ENCODE measurements around the gene DMRTA1.
"Not testable (repeated sequence)": the region's sequence is repeated elsewhere in the genome, so short reads cannot be mapped to it uniquely, and the experiment has no call there.

The DMRTA1 gene

GRCh38 chr9:22446589-22446949 lies at the start of gene DMRTA1:
TSS of gene DMRTA1 (plus strand) at chr9:22446824. CDS start at chr9:22447066, 242 bp downstream.
- in situ Hi-C loops (cut with HindIII; ENCODE audit: low sequenced_read_pairs): no loop called here

GRCh38 chr9:22401671-22402070 lies 45.0 kb upstream of the DMRTA1 start:
- in situ Hi-C loops (cut with HindIII; ENCODE audit: low sequenced_read_pairs): no loop called here

GRCh38 chr9:22405869-22406659 lies 40.6 kb upstream of the DMRTA1 start:
- in situ Hi-C loops (cut with HindIII; ENCODE audit: low sequenced_read_pairs): no loop called here

- in situ Hi-C loops (cut with HindIII; ENCODE audit: low sequenced_read_pairs): no loop called here
Measured at GRCh38 chr9:22413884-22414283, 32.7 kb upstream of the DMRTA1 start.

GRCh38 chr9:22415941-22416691 lies 30.5 kb upstream of the DMRTA1 start:
- in situ Hi-C loops (cut with HindIII; ENCODE audit: low sequenced_read_pairs): no loop called here

- in situ Hi-C loops (cut with HindIII; ENCODE audit: low sequenced_read_pairs): no loop called here
Measured at GRCh38 chr9:22416692-22417060, 29.9 kb upstream of the DMRTA1 start.

GRCh38 chr9:22423566-22423965 lies 23.1 kb upstream of the DMRTA1 start:
- in situ Hi-C loops (cut with HindIII; ENCODE audit: low sequenced_read_pairs): no loop called here

- in situ Hi-C loops (cut with HindIII; ENCODE audit: low sequenced_read_pairs): no loop called here
Measured at GRCh38 chr9:22424616-22425015, 22.0 kb upstream of the DMRTA1 start.

- in situ Hi-C loops (cut with HindIII; ENCODE audit: low sequenced_read_pairs): no loop called here
Measured at GRCh38 chr9:22425551-22425950, 21.1 kb upstream of the DMRTA1 start.

- in situ Hi-C loops (cut with HindIII; ENCODE audit: low sequenced_read_pairs): no loop called here
Measured at GRCh38 chr9:22427226-22427880, 19.3 kb upstream of the DMRTA1 start.

- in situ Hi-C loops (cut with HindIII; ENCODE audit: low sequenced_read_pairs): no loop called here
Measured at GRCh38 chr9:22433691-22434090, 12.9 kb upstream of the DMRTA1 start.

- in situ Hi-C loops (cut with HindIII; ENCODE audit: low sequenced_read_pairs): not testable (repeated sequence)
Measured at GRCh38 chr9:22435252-22435651, 11.4 kb upstream of the DMRTA1 start.

- in situ Hi-C loops (cut with HindIII; ENCODE audit: low sequenced_read_pairs): not testable (repeated sequence)
Measured at GRCh38 chr9:22437461-22438067, 9.1 kb upstream of the DMRTA1 start.

GRCh38 chr9:22440841-22441240 lies 5.8 kb upstream of the DMRTA1 start:
- in situ Hi-C loops (cut with HindIII; ENCODE audit: low sequenced_read_pairs): no loop called here

GRCh38 chr9:22446950-22447617 lies 460 bp downstream of the DMRTA1 start:
- in situ Hi-C loops (cut with HindIII; ENCODE audit: low sequenced_read_pairs): no loop called here

GRCh38 chr9:22447618-22448305 lies 1.1 kb downstream of the DMRTA1 start:
- in situ Hi-C loops (cut with HindIII; ENCODE audit: low sequenced_read_pairs): no loop called here

- in situ Hi-C loops (cut with HindIII; ENCODE audit: low sequenced_read_pairs): no loop called here
Measured at GRCh38 chr9:22449719-22450118, 3.1 kb downstream of the DMRTA1 start.

GRCh38 chr9:22452415-22453010 lies 5.9 kb downstream of the DMRTA1 start:
- in situ Hi-C loops (cut with HindIII; ENCODE audit: low sequenced_read_pairs): no loop called here

- in situ Hi-C loops (cut with HindIII; ENCODE audit: low sequenced_read_pairs): no loop called here
Measured at GRCh38 chr9:22454016-22454415, 7.4 kb downstream of the DMRTA1 start.

- in situ Hi-C loops (cut with HindIII; ENCODE audit: low sequenced_read_pairs): no loop called here
Measured at GRCh38 chr9:22455181-22455580, 8.6 kb downstream of the DMRTA1 start.
